ENCODE measurements around the gene DIDO1.

DNA sequence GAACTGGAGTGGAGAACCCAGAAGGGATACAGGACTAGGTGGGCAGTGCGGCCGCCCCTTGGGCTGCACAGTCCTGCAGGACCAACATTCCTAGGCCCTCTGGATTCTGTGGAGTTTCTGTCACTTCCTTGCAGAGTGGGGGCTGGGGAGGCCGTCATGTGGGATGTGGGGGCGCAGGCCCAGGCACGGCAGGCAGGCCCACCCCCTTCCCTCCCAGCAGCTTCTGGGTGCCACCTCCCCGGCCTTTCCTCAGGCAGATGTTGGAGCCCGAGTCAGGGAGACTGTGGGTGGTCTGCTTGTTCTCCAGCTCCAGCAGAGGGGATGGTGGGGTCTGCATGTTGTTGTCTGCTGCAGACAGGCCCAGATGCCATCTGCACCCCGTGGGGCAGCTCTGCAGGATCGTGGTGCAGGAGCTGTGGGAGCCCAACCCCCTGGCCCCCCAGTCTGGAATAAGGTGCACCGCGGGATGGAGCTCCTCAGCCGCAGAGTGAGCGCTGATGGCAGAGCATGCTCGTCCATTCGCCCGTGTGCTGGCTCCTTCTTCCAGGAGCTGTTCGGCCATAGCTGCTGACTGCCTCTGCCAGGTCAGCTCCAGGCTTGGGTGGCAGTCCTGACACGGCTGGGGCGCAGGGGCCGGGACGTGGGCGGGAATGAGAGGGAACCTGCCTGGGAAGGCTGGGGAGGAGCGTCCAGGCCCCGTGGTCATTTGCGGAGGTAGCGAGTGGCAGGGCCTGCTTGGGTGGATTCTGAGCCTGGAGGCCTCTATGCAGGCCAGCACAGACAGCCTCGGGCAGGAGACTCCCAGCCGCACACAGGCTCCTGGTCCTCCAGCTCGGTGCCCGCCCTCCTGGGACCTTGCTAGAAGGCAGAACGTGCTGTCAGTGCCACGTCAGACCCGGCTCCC is 44.3 kb upstream of the DIDO1 start:
- TF ChIP-seq CTCF (conservative IDR thresholded peaks at IDR 0.05; ENCODE audit: low read depth, low read length): no peak
- no peak for TF ChIP-seq EZH2 (IDR thresholded peaks at IDR 0.05; ENCODE audit: low read length, unreplicated experiment)

All from PC-3 (cell line).